Keratinocyte (primary cell): ENCODE results near the gene DNAJB6.

Experiments used
- CTCF ChIP-seq, 3 experiments: IDR thresholded peaks in 1 of 3; conservative IDR thresholded peaks in 1 of 3; optimal IDR thresholded peaks in 1 of 3; 2 replicates in 2 of 3; 3 replicates in 1 of 3; pipeline versions ENCODE3 to v1.5.1; 2011; ENCODE audit warnings: low read length in 3 of 3, mild to moderate bottlenecking in 3 of 3, moderate library complexity in 2 of 3, control low read depth in 1 of 3, inconsistent platforms in 1 of 3; ENCODE audit not compliant: insufficient read depth in 2 of 3; ENCODE audit errors: extremely low read depth in 1 of 3
- EZH2 ChIP-seq: IDR thresholded peaks from one replicate; pipeline ENCODE4 v1.6.1; 2012; ENCODE audit warnings: inconsistent platforms, mild to moderate bottlenecking, low read length, moderate library complexity

GRCh38 chr7:157429001-157429679 lies 92.3 kb downstream of the DNAJB6 start:
- TF ChIP-seq CTCF (optimal IDR thresholded peaks at IDR 0.05 in 1 of 3, IDR thresholded peaks at IDR 0.05 in 1 of 3, conservative IDR thresholded peaks at IDR 0.05 in 1 of 3; ENCODE audit: extremely low read depth in 1 of 3, insufficient read depth in 2 of 3, low read length in 3 of 3), result no peak
- no peak for TF ChIP-seq EZH2
